ENCODE results near the gene AP3S2. TPM values are rescaled to one million over a fixed set of nuclear protein-coding genes. Genes with fewer than 3 reads are reported as not detected.
A peak's percentile ranks its signal among the peaks of the same experiment; 100 is the strongest.

AP3S2 gene
- total and polyA plus RNA-seq, 4 donors: 8.4 to 73.5 (median 25.9) TPM

- Histone ChIP-seq H3K27ac (ENCODE audit: low read depth in 1 of 2, low read length in 2 of 2) (peak overlapping the region; percentile 74 to 78), H3K27me3 (ENCODE audit: control insufficient read depth in 4 of 4, insufficient read depth in 4 of 4, low read length in 3 of 4) (no peaks in the 10 kb centered on the region), H3K9ac (ENCODE audit: low read depth in 1 of 2, low read length in 2 of 2) (peak overlapping the region; percentile 10 to 29), H3K4me3 (ENCODE audit: low read depth in 1 of 3, low read length in 3 of 3) (peak overlapping the region; percentile 69 to 89 (median 73)), H3K36me3 (ENCODE audit: control insufficient read depth in 4 of 4, insufficient read depth in 3 of 4, low read depth in 1 of 4, low read length in 3 of 4) (peaks cover 9 to 27% (median 24%) of the 10 kb centered on the region in 4 donors), H3K9me3 (ENCODE audit: control insufficient read depth in 4 of 4, low read length in 3 of 4) (no peaks in the 10 kb centered on the region), H3K4me1 (ENCODE audit: control insufficient read depth in 4 of 4, insufficient read depth in 4 of 4, low read length in 3 of 4) (peaks cover 23 to 64% (median 46%) of the 10 kb centered on the region in 4 donors)
- peak; percentile 19 to 48 for TF ChIP-seq RAD21 (IDR thresholded peaks at IDR 0.05)
- TF ChIP-seq RXRA (IDR thresholded peaks at IDR 0.05): peak; percentile 64 to 91
- no peak for TF ChIP-seq ATF3 (IDR thresholded peaks at IDR 0.05)
- TF ChIP-seq JUND (IDR thresholded peaks at IDR 0.05): peak in 1 of 2 donors; percentile 23
- TF ChIP-seq MAX (IDR thresholded peaks at IDR 0.05): peak; percentile 78
- no peak for TF ChIP-seq ZBTB33 (IDR thresholded peaks at IDR 0.05)
- peak; percentile 61 for TF ChIP-seq SP1 (IDR thresholded peaks at IDR 0.05)
- peak; percentile 64 for TF ChIP-seq YY1 (IDR thresholded peaks at IDR 0.05)
- peak; percentile 47 for TF ChIP-seq REST (IDR thresholded peaks at IDR 0.05)
- TF ChIP-seq NR2F2 (IDR thresholded peaks at IDR 0.05): peak; percentile 25
- peak; percentile 37 to 74 for TF ChIP-seq HNF4A (conservative IDR thresholded peaks at IDR 0.05)
- no peak for TF ChIP-seq HNF4G (IDR thresholded peaks at IDR 0.05)
- 47% methylated on average over 29 of the region's 29 CpGs for WGBS
- DNase-seq (ENCODE audit: low spot score): peak; percentile 68
These were observed 89.6 kb downstream of the AP3S2 start for GRCh38 chr15:89803941-89804800.

- TF ChIP-seq YY1 (IDR thresholded peaks at IDR 0.05) (no peak), JUND (IDR thresholded peaks at IDR 0.05) (no peak), RXRA (IDR thresholded peaks at IDR 0.05) (no peak), FOXA1 (IDR thresholded peaks at IDR 0.05) (no peak), CTCF (IDR thresholded peaks at IDR 0.05; ENCODE audit: low read depth, low read length, missing input control) (no peak), FOXA2 (IDR thresholded peaks at IDR 0.05) (no peak), TAF1 (conservative IDR thresholded peaks at IDR 0.05) (no peak), RAD21 (IDR thresholded peaks at IDR 0.05) (no peak), NR2F2 (IDR thresholded peaks at IDR 0.05) (no peak), ZBTB33 (IDR thresholded peaks at IDR 0.05) (no peak), MAX (IDR thresholded peaks at IDR 0.05) (no peak), HNF4G (IDR thresholded peaks at IDR 0.05) (no peak), GABPA (IDR thresholded peaks at IDR 0.05 in 1 of 2, conservative IDR thresholded peaks at IDR 0.05 in 1 of 2) (no peak), HNF4A (conservative IDR thresholded peaks at IDR 0.05) (no peak)
- peaks cover 13 to 34% (median 29%) of the 10 kb centered on the region in 4 donors for H3K36me3 ChIP-seq (ENCODE audit: control insufficient read depth in 4 of 4, insufficient read depth in 3 of 4, low read depth in 1 of 4, low read length in 3 of 4)
- peaks cover 15 to 55% (median 37%) of the 10 kb centered on the region in 4 donors for H3K4me1 ChIP-seq (ENCODE audit: control insufficient read depth in 4 of 4, insufficient read depth in 4 of 4, low read length in 3 of 4)
- H3K9ac ChIP-seq (ENCODE audit: low read depth in 1 of 2, low read length in 2 of 2): no peak overlapping the region
- H3K27me3 ChIP-seq (ENCODE audit: control insufficient read depth in 4 of 4, insufficient read depth in 4 of 4, low read length in 3 of 4): no peaks in the 10 kb centered on the region
- no peaks in the 10 kb centered on the region for H3K9me3 ChIP-seq (ENCODE audit: control insufficient read depth in 4 of 4, low read length in 3 of 4)
- 85% methylated on average over 24 of the region's 24 CpGs for WGBS
- peak overlapping the region; percentile 74 to 78 for H3K27ac ChIP-seq (ENCODE audit: low read depth in 1 of 2, low read length in 2 of 2)
- DNase-seq (ENCODE audit: low spot score): no peak
- H3K4me3 ChIP-seq (ENCODE audit: low read depth in 1 of 3, low read length in 3 of 3): no peak overlapping the region
These were observed 90.6 kb downstream of the AP3S2 start for GRCh38 chr15:89802986-89803824.
